NCI-H1417 treated with DMSO at 0.1 percent for 48 hours (cell line): ENCODE measurements around the gene DLG1.
"Not testable (repeated sequence)": the region's sequence is repeated elsewhere in the genome, so short reads cannot be mapped to it uniquely, and the experiment has no call there.

Experiments used
- DNase-seq: peaks from one replicate; lab custom pipeline; 2025; lab: John Stamatoyannopoulos, UW

Gene DLG1

GRCh38 chr3:197088370-197088769 is 210.0 kb downstream of the DLG1 start:
- no peak for DNase-seq

GRCh38 chr3:197085137-197085536 is 213.3 kb downstream of the DLG1 start:
- no peak for DNase-seq

GRCh38 chr3:197083486-197083885 is 214.9 kb downstream of the DLG1 start:
- no peak for DNase-seq

- no peak for DNase-seq
These were observed 215.5 kb downstream of the DLG1 start for GRCh38 chr3:197082871-197083270.

GRCh38 chr3:197080344-197080743 is 218.1 kb downstream of the DLG1 start:
- no peak for DNase-seq

- no peak for DNase-seq
These were observed 222.0 kb downstream of the DLG1 start for GRCh38 chr3:197076415-197076814.

GRCh38 chr3:197068077-197068476 is 230.3 kb downstream of the DLG1 start:
- DNase-seq, result no peak

- DNase-seq, result no peak
These were observed 233.6 kb downstream of the DLG1 start for GRCh38 chr3:197064771-197065170.

- no peak for DNase-seq
These were observed 236.0 kb downstream of the DLG1 start for GRCh38 chr3:197062446-197062845.

GRCh38 chr3:197051637-197052036 is 246.8 kb downstream of the DLG1 start:
- DNase-seq, result not testable (repeated sequence)

GRCh38 chr3:197050511-197050910 is 247.9 kb downstream of the DLG1 start:
- no peak for DNase-seq

GRCh38 chr3:197042539-197042938 is 255.9 kb downstream of the DLG1 start:
- no peak for DNase-seq

- DNase-seq, result no peak
These were observed 256.4 kb downstream of the DLG1 start for GRCh38 chr3:197041875-197042488.

GRCh38 chr3:197040658-197041057 is 257.8 kb downstream of the DLG1 start:
- DNase-seq, result no peak

GRCh38 chr3:197038679-197039462 is 259.5 kb downstream of the DLG1 start:
- DNase-seq, result no peak

GRCh38 chr3:197035577-197035976 is 262.8 kb downstream of the DLG1 start:
- no peak for DNase-seq

GRCh38 chr3:197034778-197035177 is 263.6 kb downstream of the DLG1 start:
- DNase-seq, result not testable (repeated sequence)

- not testable (repeated sequence) for DNase-seq
These were observed 264.6 kb downstream of the DLG1 start for GRCh38 chr3:197033764-197034163.

- no peak for DNase-seq
These were observed 266.8 kb downstream of the DLG1 start for GRCh38 chr3:197031315-197032285.

- no peak for DNase-seq
These were observed 267.8 kb downstream of the DLG1 start for GRCh38 chr3:197030379-197031314.

GRCh38 chr3:197029511-197030167 is 268.8 kb downstream of the DLG1 start, which contains the start of gene MELTF:
TSS of gene MELTF (minus strand) at chr3:197029817. CDS start at chr3:197029702, 115 bp downstream.
- peak; percentile 7 for DNase-seq
